Upper lobe of right lung (tissue), 1 donor: ENCODE data around the gene CCNL1. TPM values are rescaled to one million over a fixed set of nuclear protein-coding genes. Genes with fewer than 3 reads are reported as not detected.

Experiments used
- ATAC-seq: fragments of 200-7000 bp; cut with Tn5 transposase; one replicate; pipeline ENCODE4 v1.9.1; 2020; ENCODE audit warnings: mild to moderate bottlenecking, moderate library complexity
- DNase-seq: peaks from one replicate; pipeline ENCODE4 v3.0.0-alpha.2; 2020
- H3K27ac ChIP-seq: fragments of 200-600 bp; one replicate; pipeline ENCODE4 v1.8.0; 2022
- H3K27me3 ChIP-seq: fragments of 200-600 bp; one replicate; pipeline ENCODE4 v1.8.0; 2022; ENCODE audit warnings: mild to moderate bottlenecking
- H3K36me3 ChIP-seq: fragments of 200-600 bp; one replicate; pipeline ENCODE4 v1.8.0; 2022
- H3K4me1 ChIP-seq: fragments of 200-600 bp; one replicate; pipeline ENCODE4 v1.8.0; 2022
- H3K4me3 ChIP-seq: fragments of 200-600 bp; one replicate; pipeline ENCODE4 v1.8.0; 2022; ENCODE audit warnings: mild to moderate bottlenecking
- H3K9me3 ChIP-seq: fragments of 200-600 bp; one replicate; pipeline ENCODE4 v1.8.0; 2022
- intact Hi-C: fragments of 100-400 bp; cut with DNase I; formaldehyde crosslinking; loops from one replicate; pipeline ENCODE4 v1.11.0; 2022
- total RNA-seq: library from RNA; stranded (reverse); fragmentation: NEBNext Ultra II Directional; extraction: Animal tissue kit (Norgen Biotek cat#: 25700); gene quantifications from one replicate; pipeline ENCODE4 v1.2.1, GENCODE V29; 2021
- TF ChIP-seq, protein P1 (sequence below): fragments of 200-600 bp; IDR thresholded peaks from one replicate; pipeline ENCODE4 v1.8.0; 2022; ENCODE audit warnings: antibody characterized with exemption
- donor health status: DM: no; HTN: yes; CAD: no; lungs with severe emphysema.

The CCNL1 gene
- total RNA-seq, 1 donor from 2014 or later: 140 TPM

DNA sequence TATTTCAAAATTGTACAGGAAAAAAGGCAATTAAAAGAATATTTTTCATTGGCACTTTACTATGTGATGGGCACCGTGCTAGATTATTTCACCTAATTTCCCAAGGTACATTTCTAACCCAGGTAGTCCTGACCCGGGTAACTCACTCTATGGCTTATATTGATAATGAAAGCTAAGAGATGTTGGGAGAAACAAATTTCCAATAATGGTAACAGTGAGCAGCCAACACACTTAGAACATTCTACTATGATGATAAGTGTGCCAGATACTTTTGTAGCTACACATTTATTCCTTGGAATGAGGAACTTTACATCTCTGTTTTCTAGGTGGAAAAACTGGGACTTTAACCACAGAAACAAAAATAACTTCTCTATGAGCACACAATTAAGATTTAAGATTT is 7.5 kb downstream of the CCNL1 start:
- Histone ChIP-seq H3K4me1 (peaks cover 43% of the 10 kb centered on the region), H3K9me3 (no peaks in the 10 kb centered on the region), H3K36me3 (peaks cover 100% of the 10 kb centered on the region), H3K4me3 (no peak overlapping the region), H3K27ac (no peak overlapping the region), H3K27me3 (no peaks in the 10 kb centered on the region)
- intact Hi-C loops: no loop called here
- DNase-seq: no peak
- TF ChIP-seq, protein P1, sequence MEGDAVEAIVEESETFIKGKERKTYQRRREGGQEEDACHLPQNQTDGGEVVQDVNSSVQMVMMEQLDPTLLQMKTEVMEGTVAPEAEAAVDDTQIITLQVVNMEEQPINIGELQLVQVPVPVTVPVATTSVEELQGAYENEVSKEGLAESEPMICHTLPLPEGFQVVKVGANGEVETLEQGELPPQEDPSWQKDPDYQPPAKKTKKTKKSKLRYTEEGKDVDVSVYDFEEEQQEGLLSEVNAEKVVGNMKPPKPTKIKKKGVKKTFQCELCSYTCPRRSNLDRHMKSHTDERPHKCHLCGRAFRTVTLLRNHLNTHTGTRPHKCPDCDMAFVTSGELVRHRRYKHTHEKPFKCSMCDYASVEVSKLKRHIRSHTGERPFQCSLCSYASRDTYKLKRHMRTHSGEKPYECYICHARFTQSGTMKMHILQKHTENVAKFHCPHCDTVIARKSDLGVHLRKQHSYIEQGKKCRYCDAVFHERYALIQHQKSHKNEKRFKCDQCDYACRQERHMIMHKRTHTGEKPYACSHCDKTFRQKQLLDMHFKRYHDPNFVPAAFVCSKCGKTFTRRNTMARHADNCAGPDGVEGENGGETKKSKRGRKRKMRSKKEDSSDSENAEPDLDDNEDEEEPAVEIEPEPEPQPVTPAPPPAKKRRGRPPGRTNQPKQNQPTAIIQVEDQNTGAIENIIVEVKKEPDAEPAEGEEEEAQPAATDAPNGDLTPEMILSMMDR: no peak
- ATAC-seq: no peak

DNA sequence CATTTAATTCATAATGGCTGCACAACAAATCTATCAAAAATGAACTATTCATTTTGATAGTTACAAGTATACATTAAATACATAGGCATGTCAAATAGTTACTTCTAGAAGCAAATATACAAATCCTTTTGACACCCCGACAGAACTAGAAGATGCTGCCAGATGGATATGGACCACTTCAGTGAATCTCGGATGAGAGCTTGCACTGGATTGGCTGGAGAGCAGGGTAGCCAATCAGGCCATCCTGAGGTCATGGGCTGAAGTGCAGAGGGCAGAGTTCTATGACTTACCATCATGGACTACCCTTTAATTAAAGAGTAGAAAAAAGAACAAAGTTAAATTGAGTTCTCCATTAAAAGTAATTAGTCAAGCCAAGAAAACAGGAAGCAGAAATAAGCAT is 8.3 kb downstream of the CCNL1 start:
- peaks cover 35% of the 10 kb centered on the region for H3K4me1 ChIP-seq

GRCh38 chr3:157151151-157151550 is 8.8 kb downstream of the CCNL1 start:
- no peak for ATAC-seq

More for the DNA sequence above, 8.3 kb downstream of the CCNL1 start:
- TF ChIP-seq, protein P1: no peak
- Histone ChIP-seq H3K27me3 (no peaks in the 10 kb centered on the region), H3K27ac (no peak overlapping the region), H3K9me3 (no peaks in the 10 kb centered on the region), H3K4me3 (no peak overlapping the region), H3K36me3 (peaks cover 100% of the 10 kb centered on the region)
- intact Hi-C loops: no loop called here
- DNase-seq (no peak), ATAC-seq (no peak)

GRCh38 chr3:157149136-157149696 is 10.7 kb downstream of the CCNL1 start:
- H3K4me1 ChIP-seq: peaks cover 11% of the 10 kb centered on the region
- no peak overlapping the region for H3K27ac ChIP-seq
- no peaks in the 10 kb centered on the region for H3K27me3 ChIP-seq
- intact Hi-C loops: no loop called here
- H3K9me3 ChIP-seq: no peaks in the 10 kb centered on the region
- TF ChIP-seq, protein P1: no peak
- DNase-seq: no peak
- ATAC-seq: no peak
- peaks cover 100% of the 10 kb centered on the region for H3K36me3 ChIP-seq
- no peak overlapping the region for H3K4me3 ChIP-seq

More at GRCh38 chr3:157151151-157151550, 8.8 kb downstream of the CCNL1 start:
- Histone ChIP-seq H3K36me3 (peaks cover 100% of the 10 kb centered on the region), H3K27me3 (no peaks in the 10 kb centered on the region), H3K4me3 (no peak overlapping the region), H3K9me3 (no peaks in the 10 kb centered on the region), H3K27ac (no peak overlapping the region), H3K4me1 (peaks cover 30% of the 10 kb centered on the region)
- DNase-seq: no peak
- intact Hi-C loops: no loop called here
- TF ChIP-seq, protein P1: no peak

GRCh38 chr3:157148196-157148889 is 11.6 kb downstream of the CCNL1 start:
- Histone ChIP-seq H3K9me3 (no peaks in the 10 kb centered on the region), H3K27ac (no peak overlapping the region), H3K27me3 (no peaks in the 10 kb centered on the region), H3K4me3 (no peak overlapping the region), H3K36me3 (peaks cover 100% of the 10 kb centered on the region), H3K4me1 (peaks cover 3% of the 10 kb centered on the region)
- DNase-seq (no peak), ATAC-seq (no peak)
- intact Hi-C loops: no loop called here
- TF ChIP-seq, protein P1: no peak
